Measurements from ENCODE around the gene CCDC77.

CCDC77 gene

GRCh38 chr12:484096-484495, 82.7 kb downstream of the CCDC77 start:
- TF ChIP-seq YY1 (IDR thresholded peaks at IDR 0.05; ENCODE audit: low read depth) (no peak), TEAD4 (IDR thresholded peaks at IDR 0.05) (no peak), CEBPB (IDR thresholded peaks at IDR 0.05) (no peak), EP300 (IDR thresholded peaks at IDR 0.05; ENCODE audit: borderline replicate concordance) (no peak), TAF1 (IDR thresholded peaks at IDR 0.05; ENCODE audit: low read depth) (no peak), EGR1 (IDR thresholded peaks at IDR 0.05) (no peak)

- no peak for TF ChIP-seq NFIC (IDR thresholded peaks at IDR 0.05)
- TF ChIP-seq FOXM1 (IDR thresholded peaks at IDR 0.05; ENCODE audit: borderline replicate concordance, low read depth), result no peak
- TF ChIP-seq TAF1 (IDR thresholded peaks at IDR 0.05; ENCODE audit: low read depth), result no peak
- TF ChIP-seq EGR1 (IDR thresholded peaks at IDR 0.05), result no peak
- no peak for TF ChIP-seq USF1 (IDR thresholded peaks at IDR 0.05)
- TF ChIP-seq TCF12 (IDR thresholded peaks at IDR 0.05; ENCODE audit: low read depth), result no peak
- no peak for TF ChIP-seq EP300 (IDR thresholded peaks at IDR 0.05; ENCODE audit: borderline replicate concordance)
- no peak for TF ChIP-seq CREB1 (IDR thresholded peaks at IDR 0.05; ENCODE audit: low read depth)
- no peak for TF ChIP-seq MAX (IDR thresholded peaks at IDR 0.05)
- TF ChIP-seq CEBPB (IDR thresholded peaks at IDR 0.05), result no peak
- no peak for TF ChIP-seq TEAD4 (IDR thresholded peaks at IDR 0.05)
- no peak for TF ChIP-seq YY1 (IDR thresholded peaks at IDR 0.05; ENCODE audit: low read depth)
- TF ChIP-seq REST (IDR thresholded peaks at IDR 0.05; ENCODE audit: low read depth), result no peak
- TF ChIP-seq RAD21 (IDR thresholded peaks at IDR 0.05; ENCODE audit: low read depth), result no peak
- TF ChIP-seq ZBTB7A (IDR thresholded peaks at IDR 0.05; ENCODE audit: low read depth), result no peak
Measured at GRCh38 chr12:490260-490659, 88.8 kb downstream of the CCDC77 start.
